NCI-H748 (cell line): ENCODE data around the gene WBP1L.
"Not testable (repeated sequence)": the region's sequence is repeated elsewhere in the genome, so short reads cannot be mapped to it uniquely, and the experiment has no call there.

Source experiments
- DNase-seq: peaks from one replicate; lab custom pipeline; 2025; ENCODE audit not compliant: unreplicated experiment; lab: John Stamatoyannopoulos, UW

The WBP1L gene

DNA sequence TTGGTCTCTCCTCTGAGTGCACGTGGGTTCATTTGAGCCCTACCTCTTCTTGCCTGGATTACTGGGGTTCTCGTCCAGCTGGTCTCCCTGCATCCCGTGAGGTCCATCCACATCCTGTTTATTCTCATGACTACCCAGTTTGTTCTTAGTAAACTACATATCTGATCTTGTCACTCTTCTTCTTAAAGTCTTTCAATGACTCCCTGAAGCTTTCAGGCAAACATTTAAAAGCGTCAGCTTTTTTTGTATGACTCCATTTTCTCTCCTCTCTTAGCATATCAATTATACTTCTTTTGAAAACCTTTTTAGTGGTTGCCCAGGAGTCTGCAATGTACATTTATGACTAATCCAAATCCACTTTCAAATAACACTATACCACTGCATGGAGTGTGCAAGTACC lies 21.8 kb upstream of the WBP1L start:
- no peak for DNase-seq

DNA sequence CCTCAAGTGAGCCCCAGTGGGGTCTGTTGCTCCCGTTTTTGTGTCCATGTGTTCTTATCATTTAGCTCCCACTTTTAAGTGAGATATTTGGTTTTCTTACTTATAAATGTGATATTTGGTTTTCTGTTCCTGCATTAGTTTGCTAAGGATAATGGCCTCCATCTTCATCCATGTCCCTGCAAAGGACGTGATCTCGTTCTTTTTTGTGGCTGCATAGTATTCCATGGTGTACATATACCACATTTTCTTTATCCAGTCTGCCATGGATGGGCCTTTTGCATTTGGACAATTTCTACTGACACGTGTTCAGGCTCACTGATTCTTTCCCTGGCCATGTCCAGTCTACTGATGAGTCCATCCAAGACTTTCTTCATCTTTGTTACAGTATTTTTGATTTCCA lies 19.8 kb upstream of the WBP1L start:
- DNase-seq: no peak

DNA sequence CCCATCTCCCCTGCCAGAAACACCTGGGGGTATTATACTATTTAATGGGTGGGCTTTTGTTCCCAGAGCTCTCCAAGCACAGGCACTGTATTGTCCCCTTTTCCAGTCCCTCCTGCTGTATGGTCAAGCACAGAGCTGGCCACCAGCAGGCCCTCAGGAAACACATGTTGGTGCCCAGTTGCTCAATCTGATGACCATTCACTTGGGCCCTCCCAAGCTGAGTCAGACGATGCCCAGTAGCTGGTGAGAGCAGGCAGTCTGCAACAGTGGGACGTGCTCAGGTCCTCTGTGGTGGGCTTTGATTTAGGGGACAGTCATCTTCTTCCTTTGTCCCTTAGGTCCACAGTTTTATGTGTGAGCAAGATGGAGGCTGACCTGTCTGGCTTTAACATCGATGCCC lies 17.5 kb upstream of the WBP1L start:
- no peak for DNase-seq

DNA sequence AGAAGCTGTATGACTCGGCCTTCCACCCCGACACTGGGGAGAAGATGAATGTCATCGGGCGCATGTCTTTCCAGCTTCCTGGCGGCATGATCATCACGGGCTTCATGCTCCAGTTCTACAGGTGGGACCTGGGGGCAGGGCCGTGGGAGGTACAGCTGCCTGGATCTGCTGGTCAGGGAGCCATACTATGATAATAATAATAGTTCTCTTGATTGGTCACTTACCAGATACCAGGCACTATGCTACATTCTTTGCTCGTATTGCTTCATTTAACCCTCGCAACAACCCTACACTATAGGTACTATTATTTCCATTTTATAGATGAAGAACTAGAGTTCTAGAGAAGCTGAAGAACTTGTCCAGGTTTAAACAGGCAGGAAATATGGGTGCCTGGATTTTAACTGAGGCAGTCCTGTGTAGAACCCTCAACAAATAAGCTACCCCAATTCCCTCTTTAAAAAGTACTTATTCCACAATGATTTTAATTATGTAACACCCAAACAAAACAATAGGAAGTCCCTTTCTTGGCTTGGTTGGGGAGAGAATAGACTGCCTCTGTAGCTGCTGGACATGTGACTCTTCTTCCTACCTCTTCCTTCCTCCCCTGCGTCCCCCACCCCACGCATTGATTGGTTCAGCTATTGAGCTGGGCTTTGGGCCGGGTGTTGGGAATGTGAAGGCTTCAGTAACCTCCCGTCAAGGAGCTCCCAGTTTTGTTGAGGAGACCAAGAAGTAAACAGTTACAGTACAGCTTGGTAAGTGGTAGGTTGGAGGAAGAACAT lies 16.5 kb upstream of the WBP1L start:
- DNase-seq: no peak

GRCh38 chr10:102729029-102730026 lies 14.4 kb upstream of the WBP1L start:
- DNase-seq: peak; percentile 50

GRCh38 chr10:102731222-102731800 lies 12.4 kb upstream of the WBP1L start:
- no peak for DNase-seq

DNA sequence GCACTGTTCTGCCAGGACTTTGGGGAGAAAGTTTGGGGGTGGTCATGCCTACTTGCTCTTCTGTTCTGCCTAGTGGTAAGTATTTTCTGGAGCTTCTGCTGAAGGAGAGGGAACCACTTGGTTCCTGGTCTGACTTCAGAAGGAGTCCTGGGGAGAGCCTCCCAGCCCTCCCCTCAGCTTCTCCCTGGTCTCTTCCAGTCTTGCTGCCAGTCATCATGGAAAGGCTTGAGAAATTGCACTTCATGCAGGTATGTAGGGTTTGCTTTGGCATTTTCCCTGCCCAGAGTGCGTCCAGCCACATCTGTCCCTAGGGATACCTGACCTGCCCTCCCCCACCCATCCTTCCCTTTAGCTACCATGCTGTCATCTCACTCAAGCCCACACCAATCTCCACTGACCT lies 11.1 kb upstream of the WBP1L start:
- DNase-seq: no peak

DNA sequence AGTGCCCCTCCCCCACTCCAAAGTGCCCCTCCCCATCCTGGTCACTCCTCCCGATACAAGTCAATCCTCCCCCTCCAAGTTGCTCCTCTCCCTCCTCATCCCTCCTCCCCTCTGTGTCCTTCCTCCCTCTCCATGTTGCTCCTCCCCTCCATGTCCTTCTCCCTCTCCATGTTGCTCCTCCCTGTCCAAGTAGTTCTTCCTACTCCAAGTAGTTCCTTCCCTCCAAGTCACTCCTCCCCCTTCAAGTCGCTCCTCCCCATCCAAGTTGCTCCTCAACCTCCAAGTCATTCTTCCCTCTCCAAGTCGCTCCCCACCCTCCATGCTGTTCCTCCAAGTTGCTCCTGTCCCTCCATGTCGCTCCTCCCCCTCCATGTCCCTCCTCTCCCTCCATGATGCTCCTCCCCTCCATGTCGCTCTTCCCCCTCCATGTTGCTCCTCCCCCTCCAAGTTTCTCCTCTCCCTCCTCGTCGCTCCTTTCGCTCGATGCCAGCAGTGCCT lies 8.6 kb upstream of the WBP1L start:
- DNase-seq: no peak

- DNase-seq: no peak
Observed at GRCh38 chr10:102738692-102739121, 5.0 kb upstream of the WBP1L start.

GRCh38 chr10:102740229-102740628 lies 3.5 kb upstream of the WBP1L start:
- no peak for DNase-seq

DNA sequence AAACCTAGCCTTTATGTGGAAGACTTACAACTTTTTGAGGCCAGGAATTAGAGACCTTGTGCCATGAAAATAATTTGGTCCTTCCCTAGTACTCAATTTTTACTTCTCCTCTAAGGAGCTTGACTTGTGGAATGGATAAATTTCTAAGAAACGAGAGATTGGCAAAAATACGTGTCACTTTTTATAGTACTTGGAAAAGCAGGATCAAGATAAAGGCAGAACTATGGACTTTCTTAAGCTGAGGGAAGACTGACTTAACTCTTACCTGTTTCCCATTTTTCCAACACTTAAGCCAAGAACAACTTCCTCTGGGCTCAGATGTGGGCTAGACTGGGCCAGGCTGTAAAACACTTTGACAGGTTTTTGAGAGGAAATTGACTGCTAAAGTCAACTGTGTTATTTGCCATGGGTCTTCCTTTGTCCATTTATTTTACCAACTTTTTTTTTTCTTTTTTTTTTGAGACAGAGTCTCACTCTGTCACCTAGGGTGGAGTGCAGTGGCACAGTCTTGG lies 2.0 kb upstream of the WBP1L start:
- no peak for DNase-seq

DNA sequence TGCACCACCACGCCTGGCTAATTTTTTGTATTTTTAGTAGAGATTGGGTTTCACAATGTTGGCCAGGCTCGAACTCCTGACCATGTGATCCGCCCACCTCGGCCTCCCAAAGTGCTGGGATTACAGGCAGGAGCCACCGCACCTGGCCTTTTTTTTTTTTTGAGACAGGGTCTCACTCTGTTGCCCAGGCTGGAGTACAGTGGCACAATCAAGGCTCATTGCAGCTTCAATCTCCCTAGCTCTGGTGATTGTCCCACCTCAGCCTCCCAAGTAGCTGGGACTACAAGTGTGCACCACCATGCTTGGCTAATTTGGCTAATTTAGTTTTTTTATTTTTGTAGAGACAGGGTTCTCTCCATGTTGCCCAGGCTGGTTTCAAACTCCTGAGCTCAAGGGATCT lies 1.4 kb upstream of the WBP1L start:
- DNase-seq: not testable (repeated sequence)

DNA sequence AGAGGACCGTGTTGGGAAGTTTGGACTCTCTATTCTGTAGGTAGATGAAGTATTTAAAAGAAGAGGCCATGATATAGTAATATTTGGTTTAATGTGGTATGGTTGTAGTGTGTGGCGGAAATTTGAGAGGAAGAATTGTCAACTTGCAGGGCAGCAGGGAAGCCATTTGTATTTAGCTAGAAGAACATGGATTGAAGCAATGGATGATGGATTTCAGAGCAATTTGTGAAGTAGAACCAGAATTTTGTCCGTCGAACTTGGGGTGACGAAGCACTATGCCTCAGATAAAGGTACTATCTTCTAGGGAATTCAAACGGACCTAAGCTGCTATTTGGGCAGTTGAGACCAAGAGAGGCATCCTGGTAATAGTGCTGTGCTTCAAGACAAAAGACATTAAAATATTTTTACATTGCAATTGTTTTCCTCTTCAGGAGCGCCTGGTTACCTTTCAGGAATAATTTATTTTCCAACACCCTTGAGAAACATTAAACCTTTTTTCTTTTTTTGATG lies 615 bp upstream of the WBP1L start:
- no peak for DNase-seq

DNA sequence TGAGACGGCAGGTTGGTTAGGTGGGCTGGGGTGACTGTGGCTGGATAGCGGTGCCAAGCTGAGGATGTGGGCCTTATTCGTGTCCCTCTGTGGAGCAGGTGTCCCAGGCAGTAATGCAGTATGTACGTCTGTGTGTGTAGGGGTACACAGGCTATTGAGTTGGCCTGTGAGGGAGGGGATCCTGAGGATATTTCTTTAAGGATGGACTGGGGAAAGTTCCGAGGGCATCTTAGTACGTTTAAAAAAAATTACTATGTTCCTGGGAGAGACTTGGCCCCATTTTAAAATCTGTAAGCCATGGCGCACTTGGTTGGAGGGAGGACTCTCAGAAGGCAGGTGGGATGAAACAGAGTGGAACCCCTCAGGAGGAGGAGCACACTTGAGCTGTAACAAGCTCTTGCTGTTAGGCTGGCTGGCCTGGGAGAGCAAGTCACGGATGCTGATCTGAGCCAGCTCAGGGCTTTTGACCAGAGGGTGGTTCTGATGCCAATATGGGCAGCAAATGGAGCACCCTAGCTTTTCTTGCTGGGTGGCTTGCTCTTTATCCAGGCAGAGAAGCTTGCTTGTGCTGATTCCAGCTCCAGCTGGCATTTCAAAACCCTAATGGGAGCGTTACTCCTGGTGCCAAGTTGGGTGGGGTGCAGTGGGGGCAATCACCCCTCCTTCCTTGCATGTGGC lies 765 bp downstream of the WBP1L start:
- peak; percentile 13 for DNase-seq

DNA sequence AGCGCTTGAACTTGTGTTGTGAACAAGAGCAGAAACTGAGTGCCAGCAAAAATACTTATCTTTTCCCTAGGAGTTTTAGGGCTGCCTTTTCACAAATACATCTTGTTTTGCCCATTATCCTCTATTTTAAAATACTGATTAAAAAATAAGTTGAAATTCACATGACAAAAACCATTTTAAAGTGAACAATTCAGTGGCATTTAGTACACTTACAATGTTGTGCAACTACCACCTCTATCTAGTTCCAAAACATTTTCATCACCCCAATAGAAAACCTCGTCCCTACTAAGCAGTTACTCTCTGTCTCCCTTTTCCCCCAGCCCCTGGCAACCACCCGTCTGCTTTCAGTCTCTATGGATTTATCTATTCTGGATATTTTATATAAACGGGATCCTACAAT lies 1.4 kb downstream of the WBP1L start:
- DNase-seq: no peak

DNA sequence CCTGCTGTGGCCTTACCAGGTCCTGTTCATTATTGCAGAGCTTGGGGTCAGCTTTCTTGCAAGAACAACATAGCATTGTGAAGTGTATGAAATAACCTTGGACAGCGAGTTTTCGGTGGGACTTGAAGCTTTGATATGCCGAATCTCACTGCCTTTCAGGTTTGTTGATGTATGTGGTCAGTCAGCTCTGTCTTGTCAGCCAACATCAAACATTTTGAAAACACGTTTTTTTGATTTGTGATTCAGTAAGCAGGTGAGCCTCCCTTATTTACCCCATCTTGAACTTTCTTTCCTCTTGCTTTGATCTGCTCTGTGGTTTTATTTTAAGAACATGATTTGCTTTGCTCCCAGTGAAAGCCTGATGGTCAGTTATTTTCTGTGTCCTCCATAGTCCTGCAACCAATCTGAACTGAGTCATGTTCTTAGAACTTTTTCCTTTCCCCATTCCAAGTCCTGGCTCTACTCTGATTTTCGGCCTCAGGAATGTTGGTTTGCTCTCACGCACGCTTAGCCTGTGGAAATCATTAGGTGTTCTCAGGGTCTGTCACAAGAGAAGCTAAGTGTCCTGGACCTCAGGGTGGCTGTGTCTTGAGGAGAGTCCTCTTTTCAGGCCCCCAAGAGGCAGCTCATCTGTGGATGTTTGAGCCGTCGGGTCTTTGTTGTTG lies 8.7 kb downstream of the WBP1L start:
- no peak for DNase-seq

GRCh38 chr10:102752934-102753664 lies 9.4 kb downstream of the WBP1L start:
- no peak for DNase-seq

GRCh38 chr10:102753718-102754117 lies 10.0 kb downstream of the WBP1L start:
- no peak for DNase-seq

GRCh38 chr10:102757323-102757722 lies 13.6 kb downstream of the WBP1L start:
- DNase-seq: no peak
